Naive thymus-derived CD4-positive, alpha-beta T cell (primary cell): ENCODE data around the gene INPP5A. TPM values are rescaled to one million over a fixed set of nuclear protein-coding genes. Genes with fewer than 3 reads are reported as not detected.

Source experiments
- ATAC-seq: fragments of 150-1000 bp; cut with Tn5 transposase; 2 replicates; pipeline ENCODE4 v1.10.0; 2021; ENCODE audit warnings: mild to moderate bottlenecking, moderate library complexity
- CTCF ChIA-PET: fragments of 350-600 bp; sonication (Branson Sonifier 250); formaldehyde crosslinking; loops from one replicate; lab custom pipeline; 2021; ENCODE audit warnings: antibody characterized with exemption; lab: Charles Lee
- POLR2A ChIA-PET: fragments of 350-600 bp; sonication (Branson Sonifier 250); formaldehyde crosslinking; loops from one replicate; lab custom pipeline; 2021; ENCODE audit warnings: antibody characterized with exemption, inconsistent platforms; lab: Charles Lee
- DNase-seq, 9 donors: peaks; one replicate each; pipeline versions ENCODE4 v3.0.0 to v3.0.0-alpha.2; 2020 to 2022; ENCODE audit warnings: mixed read lengths in 1 of 9
- H3K27ac ChIP-seq: one replicate; pipeline ENCODE4 v1.7.0; 2013; ENCODE audit warnings: mild to moderate bottlenecking, low read depth, low read length, moderate library complexity
- H3K27me3 ChIP-seq, 2 donors: one replicate each; pipeline ENCODE4 v1.7.0; 2013; ENCODE audit warnings: low read length in 2 of 2, mild to moderate bottlenecking in 2 of 2, moderate library complexity in 2 of 2; ENCODE audit not compliant: control insufficient read depth in 2 of 2, insufficient read depth in 2 of 2
- H3K36me3 ChIP-seq, 3 experiments: 1 replicate in 2 of 3; 2 replicates in 1 of 3; pipeline ENCODE4 v1.7.0; 2013; ENCODE audit warnings: low read length in 3 of 3, mild to moderate bottlenecking in 3 of 3, moderate library complexity in 1 of 3; ENCODE audit not compliant: insufficient read depth in 3 of 3, control insufficient read depth in 2 of 3
- H3K4me1 ChIP-seq, 2 donors: one replicate each; pipeline ENCODE4 v1.7.0; 2013; ENCODE audit warnings: low read length in 2 of 2, mild to moderate bottlenecking in 2 of 2, moderate library complexity in 1 of 2; ENCODE audit not compliant: control insufficient read depth in 2 of 2, insufficient read depth in 2 of 2
- H3K4me3 ChIP-seq: 2 replicates; pipeline ENCODE4 v1.7.0; 2013; ENCODE audit warnings: mild to moderate bottlenecking, low read length
- H3K9me3 ChIP-seq, 3 experiments: 1 replicate in 2 of 3; 2 replicates in 1 of 3; pipeline ENCODE4 v1.7.0; 2013; ENCODE audit warnings: low read length in 3 of 3; ENCODE audit not compliant: control insufficient read depth in 2 of 3
- H3K27ac Mint-ChIP-seq, 9 donors: one replicate each; pipeline ENCODE4 v1.8.0; 2020 to 2022; ENCODE audit warnings: mixed read lengths in 9 of 9, mild to moderate bottlenecking in 8 of 9, moderate library complexity in 5 of 9, inconsistent platforms in 2 of 9
- H3K27me3 Mint-ChIP-seq, 5 donors: one replicate each; pipeline ENCODE4 v1.8.0; 2021 to 2022; ENCODE audit warnings: mixed read lengths in 5 of 5, mild to moderate bottlenecking in 1 of 5
- H3K36me3 Mint-ChIP-seq, 5 donors: one replicate each; pipeline ENCODE4 v1.8.0; 2020 to 2022; ENCODE audit warnings: mixed read lengths in 5 of 5, mild to moderate bottlenecking in 3 of 5, inconsistent platforms in 1 of 5
- H3K4me1 Mint-ChIP-seq, 7 donors: one replicate each; pipeline ENCODE4 v1.8.0; 2020 to 2022; ENCODE audit warnings: mixed read lengths in 7 of 7, mild to moderate bottlenecking in 3 of 7, inconsistent platforms in 1 of 7
- H3K4me3 Mint-ChIP-seq, 10 donors: one replicate each; pipeline ENCODE4 v1.8.0; 2020 to 2022; ENCODE audit warnings: mild to moderate bottlenecking in 10 of 10, mixed read lengths in 10 of 10, moderate library complexity in 6 of 10, inconsistent platforms in 2 of 10
- H3K9me3 Mint-ChIP-seq, 11 donors: one replicate each; pipeline ENCODE4 v1.8.0; 2020 to 2022; ENCODE audit warnings: mixed read lengths in 11 of 11, mild to moderate bottlenecking in 4 of 11, inconsistent platforms in 1 of 11, moderate library complexity in 1 of 11
- intact Hi-C, 2 donors: fragments of 100-400 bp; cut with micrococcal nuclease; formaldehyde crosslinking; loops; one replicate each; pipeline ENCODE4 v1.15.1; 2023
- polyA plus RNA-seq, 2 donors: library from polyadenylated mRNA; unstranded; fragments of 300-500 nt; fragmentation: Illumina TruSeq; gene quantifications; one replicate each; pipeline ENCODE4 v1.2.3, GENCODE V29; 2021
- total RNA-seq, 6 experiments: library from RNA in 5 of 6; stranded (reverse) in 5 of 6; gene quantifications; 1 replicate in 5 of 6; 2 replicates in 1 of 6; pipeline ENCODE4 v1.2.3 and lab custom pipeline; 2021 to 2026

The INPP5A gene
- total and polyA plus RNA-seq, 7 experiments from 2014 or later: 0.97 to 30.7 (median 25.0) TPM

GRCh38 chr10:132729810-132730572 is 192.4 kb downstream of the INPP5A start:
- Mint-ChIP-seq H3K9me3 (no peaks in the 10 kb centered on the region), H3K4me1 (no peaks in the 10 kb centered on the region), H3K27ac (no peak overlapping the region), H3K27me3 (no peaks in the 10 kb centered on the region), H3K36me3 (peaks cover 0 to 38% (median 14%) of the 10 kb centered on the region in 5 donors), H3K4me3 (no peak overlapping the region)
- no peaks in the 10 kb centered on the region for H3K4me1 ChIP-seq
- H3K27ac ChIP-seq: no peak overlapping the region
- H3K27me3 ChIP-seq: no peaks in the 10 kb centered on the region
- no peak overlapping the region for H3K4me3 ChIP-seq
- no peak for ATAC-seq
- POLR2A ChIA-PET: no interaction called here
- H3K9me3 ChIP-seq: no peaks in the 10 kb centered on the region
- CTCF ChIA-PET: no interaction called here
- intact Hi-C loops: no loop called here
- H3K36me3 ChIP-seq: peaks cover 0 to 71% (median 0%) of the 10 kb centered on the region in 3 experiments
- no peak for DNase-seq

- ChIA-PET POLR2A (no interaction called here), CTCF (no interaction called here)
- Histone ChIP-seq H3K9me3 (no peaks in the 10 kb centered on the region), H3K4me3 (no peak overlapping the region), H3K4me1 (no peaks in the 10 kb centered on the region), H3K27ac (no peak overlapping the region), H3K36me3 (peaks cover 0 to 69% (median 0%) of the 10 kb centered on the region in 3 experiments), H3K27me3 (no peaks in the 10 kb centered on the region)
- intact Hi-C loops: no loop called here
- Mint-ChIP-seq H3K4me3 (no peak overlapping the region), H3K27ac (no peak overlapping the region), H3K4me1 (no peaks in the 10 kb centered on the region), H3K36me3 (peaks cover 0 to 32% (median 14%) of the 10 kb centered on the region in 5 donors), H3K27me3 (no peaks in the 10 kb centered on the region), H3K9me3 (no peaks in the 10 kb centered on the region)
- DNase-seq (no peak), ATAC-seq (no peak)
Measured at GRCh38 chr10:132730573-132730953, 193.0 kb downstream of the INPP5A start.

DNA sequence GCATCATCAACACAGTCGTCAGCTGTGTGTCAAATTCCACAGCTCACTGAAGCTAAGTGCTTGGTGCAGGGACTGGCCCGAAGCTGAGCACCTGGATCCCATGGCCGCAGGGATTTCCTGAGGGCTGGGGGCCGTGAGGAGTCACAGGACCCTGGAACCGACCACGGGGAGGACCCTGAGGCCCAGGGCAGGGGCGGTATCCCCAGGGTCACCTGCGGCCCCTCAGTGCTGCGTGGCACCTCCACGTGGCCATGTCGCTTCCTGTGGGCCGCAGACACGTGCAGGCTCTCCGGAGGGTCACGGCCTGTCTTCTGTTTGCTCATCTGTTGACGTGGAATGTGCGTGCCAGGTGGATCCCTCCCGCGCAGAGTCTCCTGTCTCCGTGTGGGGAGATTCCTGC is 194.9 kb downstream of the INPP5A start:
- H3K4me3 Mint-ChIP-seq: no peak overlapping the region
- no peak for ATAC-seq
- H3K9me3 ChIP-seq: no peaks in the 10 kb centered on the region
- H3K36me3 ChIP-seq: peaks cover 0 to 57% (median 0%) of the 10 kb centered on the region in 3 experiments
- no peak overlapping the region for H3K27ac ChIP-seq
- H3K27me3 Mint-ChIP-seq: no peaks in the 10 kb centered on the region
- H3K4me3 ChIP-seq: no peak overlapping the region
- intact Hi-C loops: no loop called here
- CTCF ChIA-PET: no interaction called here
- H3K4me1 Mint-ChIP-seq: no peaks in the 10 kb centered on the region
- POLR2A ChIA-PET: no interaction called here
- DNase-seq: no peak
- H3K36me3 Mint-ChIP-seq: peaks cover 0 to 15% (median 0%) of the 10 kb centered on the region in 5 donors
- H3K27me3 ChIP-seq: no peaks in the 10 kb centered on the region
- H3K4me1 ChIP-seq: no peaks in the 10 kb centered on the region
- H3K9me3 Mint-ChIP-seq: no peaks in the 10 kb centered on the region
- no peak overlapping the region for H3K27ac Mint-ChIP-seq

- H3K4me3 ChIP-seq: no peak overlapping the region
- H3K4me1 ChIP-seq: no peaks in the 10 kb centered on the region
- ChIA-PET CTCF (no interaction called here), POLR2A (no interaction called here)
- intact Hi-C loops: no loop called here
- no peaks in the 10 kb centered on the region for H3K9me3 ChIP-seq
- no peaks in the 10 kb centered on the region for H3K27me3 ChIP-seq
- H3K27ac ChIP-seq: no peak overlapping the region
- no peaks in the 10 kb centered on the region for H3K27me3 Mint-ChIP-seq
- H3K36me3 ChIP-seq: peaks cover 0 to 50% (median 0%) of the 10 kb centered on the region in 3 experiments
- H3K4me1 Mint-ChIP-seq: peaks cover 0 to 2% (median 0%) of the 10 kb centered on the region in 7 donors
- H3K4me3 Mint-ChIP-seq: no peak overlapping the region
- peaks cover 0 to 14% (median 0%) of the 10 kb centered on the region in 5 donors for H3K36me3 Mint-ChIP-seq
- H3K27ac Mint-ChIP-seq: no peak overlapping the region
- DNase-seq (no peak), ATAC-seq (no peak)
- H3K9me3 Mint-ChIP-seq: no peaks in the 10 kb centered on the region
Measured at GRCh38 chr10:132733926-132734325, 196.3 kb downstream of the INPP5A start.

DNA sequence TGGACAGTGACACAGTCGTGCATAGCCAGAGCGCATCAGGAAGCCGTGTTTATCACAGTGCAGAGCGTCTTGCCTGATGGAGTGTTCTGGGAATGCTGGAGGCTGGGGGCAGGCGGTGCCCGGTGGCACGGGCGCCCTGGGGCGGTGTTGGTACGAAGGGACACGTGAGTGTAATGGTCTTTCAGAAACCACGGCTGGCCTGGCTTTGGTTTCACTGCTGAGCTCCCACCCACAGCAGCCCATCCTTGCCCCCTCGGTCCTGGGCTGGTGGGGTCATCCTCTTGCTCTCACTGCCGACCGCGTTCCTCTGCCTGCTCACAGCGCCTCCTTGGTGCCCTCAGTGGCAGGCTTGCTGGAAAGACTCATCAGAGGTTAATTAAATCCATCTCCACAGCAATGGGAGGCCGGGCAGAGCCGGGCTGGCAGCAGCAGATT is 197.8 kb downstream of the INPP5A start:
- Histone ChIP-seq H3K9me3 (no peaks in the 10 kb centered on the region), H3K27ac (no peak overlapping the region), H3K4me1 (no peaks in the 10 kb centered on the region), H3K36me3 (peaks cover 0 to 45% (median 0%) of the 10 kb centered on the region in 3 experiments), H3K4me3 (no peak overlapping the region), H3K27me3 (no peaks in the 10 kb centered on the region)
- Mint-ChIP-seq H3K4me3 (no peak overlapping the region), H3K9me3 (no peaks in the 10 kb centered on the region), H3K4me1 (peaks cover 0 to 2% (median 0%) of the 10 kb centered on the region in 7 donors), H3K36me3 (peaks cover 0 to 12% (median 0%) of the 10 kb centered on the region in 5 donors), H3K27me3 (no peaks in the 10 kb centered on the region), H3K27ac (no peak overlapping the region)
- intact Hi-C loops: no loop called here
- CTCF ChIA-PET: no interaction called here
- POLR2A ChIA-PET: no interaction called here
- ATAC-seq (no peak), DNase-seq (no peak)

GRCh38 chr10:132735923-132736391 is 198.4 kb downstream of the INPP5A start:
- Histone ChIP-seq H3K36me3 (peaks cover 0 to 45% (median 0%) of the 10 kb centered on the region in 3 experiments), H3K9me3 (no peaks in the 10 kb centered on the region), H3K27ac (no peak overlapping the region), H3K4me3 (no peak overlapping the region), H3K4me1 (no peaks in the 10 kb centered on the region), H3K27me3 (no peaks in the 10 kb centered on the region)
- H3K36me3 Mint-ChIP-seq: peaks cover 0 to 16% (median 0%) of the 10 kb centered on the region in 5 donors
- peaks cover 0 to 2% (median 0%) of the 10 kb centered on the region in 7 donors for H3K4me1 Mint-ChIP-seq
- H3K27me3 Mint-ChIP-seq: no peaks in the 10 kb centered on the region
- no peak overlapping the region for H3K27ac Mint-ChIP-seq
- no peak overlapping the region for H3K4me3 Mint-ChIP-seq
- no peak for DNase-seq
- ChIA-PET POLR2A (no interaction called here), CTCF (no interaction called here)
- H3K9me3 Mint-ChIP-seq: no peaks in the 10 kb centered on the region
- intact Hi-C loops: no loop called here
- no peak for ATAC-seq
